HG03342 (cell line): ENCODE measurements around the gene ARHGAP1.

Experiments used
- ATAC-seq: cut with Tn5 transposase; IDR thresholded peaks from one replicate; pipeline ENCODE4 v1.9.1; 2021; ENCODE audit warnings: mild to moderate bottlenecking, moderate library complexity; ENCODE audit not compliant: unreplicated experiment

Gene ARHGAP1

GRCh38 chr11:46695345-46696211 lies 4.8 kb downstream of the ARHGAP1 start:
- ATAC-seq = no peak

GRCh38 chr11:46694607-46695006 lies 5.8 kb downstream of the ARHGAP1 start:
- ATAC-seq = no peak

DNA sequence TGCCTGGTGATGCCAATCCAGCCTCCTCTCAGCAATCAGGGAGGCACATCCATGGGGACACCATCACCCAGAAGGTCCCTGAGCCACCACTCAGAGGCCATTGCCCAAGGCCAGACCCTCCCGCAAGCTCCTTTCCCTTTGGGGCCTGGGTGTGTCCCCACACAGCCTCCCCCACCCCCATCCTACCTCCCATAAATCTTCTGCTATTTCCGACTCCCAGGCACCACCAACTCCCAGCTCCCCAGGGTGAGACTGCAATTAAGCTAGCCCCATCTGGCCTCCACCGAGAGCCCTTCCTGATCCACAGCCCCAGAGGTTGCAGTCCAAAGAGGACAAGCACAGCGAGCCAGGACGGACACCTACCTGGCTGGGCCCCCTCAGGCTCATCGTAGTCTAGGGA lies 6.3 kb downstream of the ARHGAP1 start:
- ATAC-seq = no peak

DNA sequence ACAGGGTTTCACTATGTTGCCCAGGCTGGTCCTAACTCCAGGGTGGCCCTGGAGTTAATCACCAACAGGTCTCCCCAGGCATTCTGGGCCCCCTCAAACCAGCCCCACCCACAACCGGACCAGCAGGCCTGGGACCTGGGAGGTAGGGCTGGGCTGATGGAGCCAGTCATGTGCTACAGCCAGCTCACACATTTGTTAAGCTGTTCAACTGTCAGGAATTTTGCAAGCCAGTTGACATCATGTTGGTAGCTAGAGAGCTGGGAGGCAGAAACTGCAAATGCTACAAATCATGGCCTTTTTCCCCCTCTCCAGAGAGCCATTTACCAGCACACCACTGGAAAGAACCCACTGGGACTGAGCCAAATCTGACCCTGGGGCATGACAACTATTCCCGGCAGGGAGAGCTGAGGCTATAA lies 6.8 kb downstream of the ARHGAP1 start:
- no peak for ATAC-seq

- no peak for ATAC-seq
These were observed 8.0 kb downstream of the ARHGAP1 start for GRCh38 chr11:46692450-46692849.

- ATAC-seq = no peak
These were observed 9.7 kb downstream of the ARHGAP1 start for GRCh38 chr11:46690702-46691101.

- no peak for ATAC-seq
These were observed 13.3 kb downstream of the ARHGAP1 start for GRCh38 chr11:46686886-46687795.

DNA sequence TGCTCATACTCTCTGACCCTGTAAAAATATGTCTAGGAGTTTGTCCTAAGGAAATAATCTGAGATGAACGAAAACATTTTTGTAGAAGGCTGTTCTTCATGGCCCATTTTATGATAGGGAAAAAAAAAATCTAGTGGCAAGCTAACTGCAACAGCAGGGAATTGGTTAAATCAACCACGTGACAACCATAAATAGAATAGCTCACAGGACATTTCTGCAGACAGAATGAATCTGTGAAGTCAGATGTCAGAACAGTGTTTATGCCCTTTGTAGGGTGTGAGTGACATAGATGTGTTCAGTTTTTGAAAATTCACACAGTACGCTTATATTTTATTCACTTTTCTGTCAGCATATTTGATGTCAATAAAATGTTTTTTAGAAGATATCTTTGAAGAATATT lies 16.1 kb downstream of the ARHGAP1 start:
- ATAC-seq = no peak

DNA sequence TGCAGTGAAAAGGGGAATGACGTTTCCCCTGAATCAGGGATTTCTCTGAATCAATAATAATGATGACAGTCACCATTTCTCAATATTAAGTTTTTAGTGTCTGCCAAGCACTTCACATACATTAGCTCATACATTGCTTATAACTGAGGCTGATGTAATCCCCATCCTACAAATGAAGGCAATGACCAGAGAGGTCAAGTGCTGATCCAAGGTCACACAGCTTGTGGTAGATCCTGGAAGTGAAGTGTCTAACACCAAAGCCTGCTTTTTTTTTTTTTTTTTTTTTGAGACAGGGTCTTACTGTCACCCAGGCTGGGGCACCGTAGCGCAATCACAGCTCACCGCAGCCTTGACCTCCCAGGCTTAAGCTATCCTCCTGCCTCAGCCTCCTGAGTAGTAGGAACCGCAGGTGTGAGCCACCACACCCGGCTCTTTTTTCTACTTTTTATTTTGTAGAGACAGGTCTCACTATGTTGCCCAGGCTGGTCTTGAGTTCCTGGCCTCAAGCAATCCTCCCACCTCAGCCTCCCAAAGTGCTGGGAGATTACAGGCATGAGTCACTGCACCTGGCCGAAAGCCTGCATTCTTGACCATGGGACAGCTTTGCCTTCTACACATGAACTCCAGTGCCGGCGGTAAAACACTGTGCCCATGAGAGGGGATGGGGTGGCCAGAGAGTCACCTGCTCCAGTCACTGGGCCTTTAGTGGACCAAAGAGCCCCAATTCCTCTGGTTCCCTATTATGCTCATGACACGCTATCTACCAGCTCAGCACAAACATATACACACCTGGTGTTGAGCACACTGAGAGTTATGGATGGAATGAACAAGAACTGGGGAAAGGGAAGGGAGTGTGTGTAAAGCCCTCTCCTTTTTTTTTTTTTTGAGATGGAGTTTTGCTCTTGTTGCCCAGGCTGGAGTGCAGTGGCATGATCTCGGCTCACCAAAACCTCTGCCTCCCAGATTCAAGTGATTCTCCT lies 17.4 kb downstream of the ARHGAP1 start:
- ATAC-seq = no peak

DNA sequence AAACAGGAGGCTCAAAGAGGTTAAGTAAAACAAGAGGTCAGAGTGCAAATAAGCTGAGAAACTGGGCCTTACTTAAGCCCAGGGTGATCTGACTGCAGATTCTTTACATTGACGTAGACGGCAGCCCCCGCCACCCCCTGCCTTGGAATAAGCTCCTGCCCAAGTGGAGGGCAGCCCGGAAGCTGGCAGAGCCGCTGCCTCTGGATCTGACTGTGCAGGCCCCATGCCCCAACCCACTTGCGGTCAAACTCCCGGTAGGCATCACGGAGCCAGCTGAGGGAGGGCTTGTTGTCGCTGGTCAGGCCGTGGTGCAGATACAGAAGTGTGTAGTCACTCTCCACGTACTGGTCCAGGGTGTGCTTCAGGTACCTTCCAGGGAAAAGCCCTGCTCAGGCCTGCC lies 18.6 kb downstream of the ARHGAP1 start:
- ATAC-seq = no peak

GRCh38 chr11:46680815-46681214 lies 19.6 kb downstream of the ARHGAP1 start:
- ATAC-seq = no peak

DNA sequence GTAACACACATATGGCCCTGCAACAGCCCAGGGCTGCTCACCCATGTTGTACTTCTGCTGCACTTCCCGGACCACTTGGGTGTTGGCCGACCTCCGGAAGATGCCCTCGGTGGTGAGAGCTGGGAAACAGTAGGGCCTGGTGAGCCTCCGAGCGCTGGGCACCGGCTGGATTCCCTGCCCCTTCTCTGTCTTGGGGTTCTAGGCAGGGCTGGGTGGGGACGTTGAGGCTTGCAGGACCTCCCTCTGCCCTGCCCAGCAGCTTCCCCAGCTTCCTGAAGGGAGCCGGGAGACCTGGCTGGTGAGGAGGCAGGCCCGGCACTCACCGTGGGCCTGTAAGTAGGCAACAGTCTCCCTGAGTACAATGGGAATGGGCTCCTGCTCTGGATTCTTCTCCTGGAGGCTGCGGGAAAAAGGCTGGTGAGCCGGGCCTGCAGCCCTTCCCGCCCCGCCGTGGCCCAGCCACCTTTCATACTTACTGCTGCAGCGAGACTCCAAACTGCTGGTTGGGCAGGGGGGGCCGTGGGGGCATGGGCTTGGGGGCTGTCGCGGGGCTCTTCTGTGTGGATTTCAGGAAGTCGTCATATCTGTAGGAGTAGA lies 20.2 kb downstream of the ARHGAP1 start:
- ATAC-seq = no peak

GRCh38 chr11:46679241-46680163 lies 20.9 kb downstream of the ARHGAP1 start:
- ATAC-seq = no peak

DNA sequence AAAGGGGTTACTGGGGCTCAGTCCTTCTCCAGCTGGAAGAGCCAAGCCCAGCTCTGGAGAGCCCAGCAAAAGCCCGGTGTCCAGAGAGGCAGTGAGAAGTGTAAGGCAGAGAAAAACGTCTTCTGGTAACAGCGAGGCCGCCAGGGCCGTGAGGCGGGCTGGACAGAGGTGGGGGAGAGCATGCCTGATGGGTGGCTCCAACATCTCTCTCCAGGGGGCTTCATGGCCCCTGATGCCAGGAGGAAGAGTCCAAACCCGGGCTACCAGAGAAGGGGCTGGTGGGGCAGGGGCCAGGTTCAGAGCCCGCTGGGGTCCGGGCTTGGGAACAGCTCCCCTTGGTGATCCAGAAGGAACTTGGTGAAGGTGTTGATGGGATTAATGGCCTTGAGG lies 21.7 kb downstream of the ARHGAP1 start:
- no peak for ATAC-seq

DNA sequence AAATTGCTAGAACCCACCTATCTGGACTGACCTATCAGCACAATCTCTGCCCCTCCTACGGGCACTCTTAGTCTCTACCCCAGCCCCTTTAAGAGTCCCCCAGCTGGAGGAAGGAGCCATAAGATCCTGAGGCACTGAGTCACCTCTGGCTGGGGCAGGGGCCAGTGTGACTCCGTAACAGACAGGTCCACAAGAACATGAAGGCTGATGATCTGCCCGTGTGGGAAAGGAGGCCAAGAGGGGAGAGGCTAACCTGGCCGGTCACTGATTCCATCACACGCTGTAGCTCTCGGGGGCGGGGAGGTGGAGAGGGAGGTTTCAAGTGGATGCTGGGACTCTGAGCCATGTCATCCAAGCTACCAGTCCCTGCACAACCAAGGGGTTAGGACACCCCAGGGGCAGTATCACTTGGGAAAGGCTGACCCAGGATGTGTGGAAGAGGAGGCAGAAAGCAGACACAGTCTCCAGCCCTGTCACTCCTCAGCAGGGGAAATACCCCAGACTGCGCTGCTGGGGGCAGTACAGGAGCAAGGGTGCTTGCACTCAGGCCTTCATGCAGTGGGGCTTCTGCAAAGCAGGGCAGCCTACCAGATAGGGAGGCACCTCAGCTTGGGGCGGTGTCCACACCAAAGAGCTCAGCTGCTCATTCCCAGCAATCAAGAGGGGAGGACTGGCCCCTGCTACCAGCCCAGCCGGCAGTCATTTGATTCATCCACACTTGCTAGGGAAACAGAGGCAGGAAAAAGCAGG lies 22.3 kb downstream of the ARHGAP1 start:
- no peak for ATAC-seq

GRCh38 chr11:46677169-46677568 lies 23.2 kb downstream of the ARHGAP1 start:
- ATAC-seq = no peak

- ATAC-seq = no peak
These were observed 23.8 kb downstream of the ARHGAP1 start for GRCh38 chr11:46676436-46677158.

- ATAC-seq = no peak
These were observed 24.5 kb downstream of the ARHGAP1 start for GRCh38 chr11:46675949-46676348.
